Cerebellar nuclear complex (tissue), 1 donor: ENCODE results near the gene APOL2.
"Not testable (repeated sequence)": the region's sequence is repeated elsewhere in the genome, so short reads cannot be mapped to it uniquely, and the experiment has no call there.

Experiments used
- DNase-seq, 2 experiments: peaks; one replicate each; lab custom pipeline; 2025; lab: John Stamatoyannopoulos, UW

Gene APOL2

DNA sequence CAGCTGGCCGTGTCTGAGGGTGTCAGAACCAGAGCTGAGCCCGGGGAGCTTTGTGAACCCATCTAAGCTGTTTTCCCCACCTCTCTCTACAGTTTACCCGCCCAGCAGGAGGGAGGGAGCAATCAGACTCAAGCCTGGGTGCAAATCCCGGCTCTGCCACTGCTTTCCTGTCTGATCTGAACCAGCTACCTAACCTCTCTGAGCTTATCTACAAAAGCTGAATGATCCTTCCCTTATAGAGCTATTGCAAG, 252 bp downstream of the APOL2 start:
- DNase-seq, result no peak

DNA sequence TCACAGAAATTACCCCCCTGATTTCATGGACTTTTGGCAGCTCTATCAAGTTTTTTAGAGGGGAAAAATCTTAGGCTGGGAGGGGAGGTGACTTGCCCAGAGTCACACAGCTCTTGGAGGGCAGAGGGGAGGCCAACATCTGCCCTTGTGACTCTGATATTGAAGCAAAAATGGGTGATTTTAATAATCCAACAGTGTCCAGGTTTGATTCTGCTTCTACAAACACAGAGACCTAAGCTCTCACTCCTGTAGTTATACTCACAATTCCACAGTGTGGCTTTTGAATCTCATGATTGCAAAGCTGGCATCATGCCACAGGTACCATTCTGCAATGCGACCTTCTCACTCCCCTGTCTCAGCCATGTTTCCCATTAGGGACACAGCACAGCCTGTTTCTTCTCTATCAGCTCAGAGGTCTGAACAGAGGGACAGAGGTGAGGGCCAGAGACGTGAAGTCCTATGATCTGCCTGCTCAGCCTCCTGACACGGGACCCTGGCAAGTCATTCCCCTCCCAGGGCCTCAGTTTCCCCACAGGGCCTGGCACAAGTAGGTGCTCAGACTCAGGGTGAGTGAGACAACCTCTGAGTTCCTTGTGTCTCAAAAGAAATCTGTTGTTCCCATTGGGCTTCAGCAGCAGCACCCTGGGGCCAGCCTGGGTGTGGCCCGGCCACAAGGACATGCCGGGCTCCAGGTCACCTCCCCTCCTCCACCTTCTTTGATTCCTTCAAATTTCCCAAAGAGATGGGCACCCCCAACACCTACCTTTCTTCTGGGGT, 766 bp downstream of the APOL2 start:
- DNase-seq, result no peak

DNA sequence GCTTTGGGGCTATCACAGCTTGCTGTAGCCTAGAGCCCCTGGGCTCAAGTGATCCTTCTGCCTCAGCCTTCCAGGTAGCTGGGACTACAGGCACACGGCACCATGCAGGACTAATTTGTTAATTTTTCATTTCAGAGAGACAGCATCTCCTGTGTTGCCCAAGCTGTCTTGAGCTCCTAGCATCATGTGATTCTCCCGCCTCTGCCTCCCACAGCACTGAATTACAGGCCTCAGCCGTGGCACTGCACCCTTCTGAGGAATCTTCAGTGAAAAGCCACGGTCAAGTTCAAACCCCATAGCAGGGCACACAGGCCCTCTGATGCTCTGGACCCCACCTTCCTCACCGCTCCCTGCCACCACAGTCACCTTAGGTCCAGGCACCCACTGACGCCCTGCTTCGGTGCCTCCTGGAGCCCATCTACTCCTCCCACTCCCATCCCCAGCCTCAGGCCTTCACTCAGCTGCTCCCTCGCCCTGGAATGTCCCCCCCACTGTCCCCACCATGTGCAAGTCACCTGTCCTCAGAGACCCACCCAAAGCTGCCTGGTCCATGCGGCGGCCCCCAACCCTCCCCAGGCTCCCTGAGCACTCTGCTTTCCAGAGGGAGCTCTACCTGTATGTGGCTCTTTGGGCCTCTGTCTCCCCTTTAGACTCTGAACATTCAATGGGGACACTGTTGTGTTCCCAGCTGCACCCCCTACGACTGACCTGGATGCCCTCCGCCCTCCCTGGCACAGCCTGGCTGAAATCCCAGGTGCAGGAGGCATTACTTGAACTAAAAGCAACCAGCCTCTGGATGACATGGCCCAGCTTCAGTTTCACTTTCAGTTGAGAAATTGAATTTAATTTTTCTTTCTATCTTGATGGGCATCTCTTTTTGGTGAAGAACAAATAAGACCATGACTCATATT, 1.6 kb downstream of the APOL2 start:
- no peak for DNase-seq

DNA sequence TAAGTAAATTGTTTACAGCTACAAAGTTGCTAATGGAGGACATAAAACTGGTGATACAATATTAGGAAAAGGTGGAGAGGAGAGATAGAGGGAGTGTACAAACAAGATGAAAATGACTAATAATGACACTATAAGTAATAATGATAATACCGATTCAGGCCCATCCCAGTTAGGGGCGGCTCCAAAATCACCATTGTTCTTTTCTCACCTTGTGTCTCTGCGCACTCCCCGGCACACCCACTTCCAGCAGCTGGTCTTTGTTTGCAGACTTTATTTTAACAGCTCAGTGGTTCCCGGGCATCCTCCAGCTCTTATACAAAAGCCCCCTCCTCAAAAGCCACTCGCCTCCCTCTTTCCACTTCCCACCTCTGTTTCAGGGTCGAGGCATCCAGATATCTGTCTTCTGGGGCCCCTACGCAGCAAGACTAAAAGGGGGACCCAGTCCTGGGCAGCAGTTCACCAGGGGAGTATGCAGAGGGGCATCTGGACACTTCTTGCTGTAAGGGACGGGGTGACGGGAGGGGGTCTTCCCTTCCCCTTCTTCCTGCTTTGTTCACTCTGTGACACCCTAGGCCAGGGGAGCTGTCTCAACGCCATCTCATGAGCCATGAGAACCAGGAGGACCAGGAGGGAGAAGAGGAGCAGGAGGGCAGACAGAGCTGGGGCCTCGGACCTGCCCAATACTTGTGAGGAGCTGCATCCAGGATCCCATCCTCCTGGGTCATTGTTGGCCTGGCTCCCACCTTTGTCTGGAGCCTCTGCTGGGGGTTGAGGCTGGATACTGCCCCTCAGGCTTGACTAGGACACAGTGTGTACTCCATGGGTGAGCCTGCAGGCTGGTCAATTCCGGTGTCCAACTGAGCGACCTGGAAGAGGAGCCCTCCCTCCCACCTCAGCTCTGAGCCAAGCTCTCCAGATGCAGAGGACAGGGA, 2.7 kb downstream of the APOL2 start:
- no peak for DNase-seq

DNA sequence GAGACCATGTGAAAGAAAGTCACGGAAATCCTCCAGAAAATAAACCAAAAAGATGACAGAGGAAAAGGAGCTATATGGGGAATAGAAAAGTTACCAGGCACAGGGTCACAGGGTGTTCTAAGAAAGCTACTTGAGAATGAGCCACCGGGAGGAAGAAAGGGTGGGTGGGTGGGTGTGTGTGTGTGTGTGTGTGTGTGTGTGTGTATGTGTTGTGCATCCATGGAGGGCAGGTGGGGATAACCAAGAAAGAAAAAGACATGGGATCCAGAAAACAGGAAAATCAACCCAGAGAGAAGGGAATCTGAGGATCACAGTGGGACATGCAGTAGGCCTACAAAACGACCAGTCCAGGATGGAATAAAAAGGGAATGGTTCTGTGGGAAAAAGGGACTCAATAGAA, 3.7 kb downstream of the APOL2 start:
- DNase-seq, result no peak

DNA sequence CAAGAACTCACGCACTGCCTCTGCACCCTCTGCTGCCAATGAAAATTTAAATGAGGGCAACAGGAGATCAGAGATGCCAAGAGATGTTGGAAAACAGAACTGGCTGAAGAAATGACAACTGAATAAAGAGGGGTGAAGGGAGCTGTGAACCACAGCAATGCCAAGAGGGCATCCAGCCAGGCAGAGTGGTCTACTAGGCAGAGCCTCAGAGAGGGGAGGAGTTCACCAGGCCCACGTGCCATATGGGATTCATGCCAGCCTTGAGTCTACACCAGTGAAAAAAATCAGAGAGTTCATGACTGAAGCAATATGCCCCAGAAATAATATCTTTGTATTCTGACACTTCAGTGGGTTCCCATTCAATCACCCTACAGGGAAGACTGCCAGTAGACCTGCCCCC, 4.4 kb downstream of the APOL2 start:
- DNase-seq, result no peak

DNA sequence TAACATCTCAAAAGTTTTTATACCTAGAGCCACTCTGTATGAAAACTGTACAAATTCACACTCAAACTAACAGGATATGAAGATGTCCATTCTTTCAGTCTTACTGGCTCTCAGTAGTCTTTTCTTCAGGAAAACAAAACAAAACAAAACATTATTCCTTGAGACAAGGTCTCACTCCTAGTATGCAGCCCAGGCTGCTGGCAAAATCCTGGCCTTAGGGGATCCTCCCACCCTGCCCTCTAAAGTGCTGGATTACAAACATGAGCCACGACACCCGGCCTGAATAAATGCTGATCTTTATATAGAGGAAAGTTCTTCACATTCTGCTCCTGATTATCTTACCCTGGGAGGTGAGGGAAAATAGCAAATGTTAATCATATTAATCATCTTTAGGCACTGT, 5.1 kb downstream of the APOL2 start:
- no peak for DNase-seq

DNA sequence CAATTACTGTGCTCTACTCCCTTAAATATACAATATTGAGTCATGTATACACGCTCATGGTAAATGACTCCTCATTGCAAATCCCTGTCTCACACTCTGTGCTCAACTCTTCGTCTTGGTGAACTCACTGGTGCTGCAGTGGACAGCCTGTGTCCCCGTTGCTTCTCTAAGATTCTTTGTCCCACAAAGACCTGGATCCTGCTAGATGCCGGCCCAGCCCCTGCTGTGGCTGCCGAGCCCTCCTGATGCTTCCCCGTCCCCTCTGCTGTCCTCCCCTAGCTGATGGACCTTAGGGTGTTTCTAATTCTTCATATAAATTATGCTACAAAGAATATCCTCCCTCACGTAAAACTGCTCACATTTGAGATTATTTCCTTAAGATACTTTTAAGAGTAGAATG, 5.5 kb downstream of the APOL2 start:
- DNase-seq, result no peak

DNA sequence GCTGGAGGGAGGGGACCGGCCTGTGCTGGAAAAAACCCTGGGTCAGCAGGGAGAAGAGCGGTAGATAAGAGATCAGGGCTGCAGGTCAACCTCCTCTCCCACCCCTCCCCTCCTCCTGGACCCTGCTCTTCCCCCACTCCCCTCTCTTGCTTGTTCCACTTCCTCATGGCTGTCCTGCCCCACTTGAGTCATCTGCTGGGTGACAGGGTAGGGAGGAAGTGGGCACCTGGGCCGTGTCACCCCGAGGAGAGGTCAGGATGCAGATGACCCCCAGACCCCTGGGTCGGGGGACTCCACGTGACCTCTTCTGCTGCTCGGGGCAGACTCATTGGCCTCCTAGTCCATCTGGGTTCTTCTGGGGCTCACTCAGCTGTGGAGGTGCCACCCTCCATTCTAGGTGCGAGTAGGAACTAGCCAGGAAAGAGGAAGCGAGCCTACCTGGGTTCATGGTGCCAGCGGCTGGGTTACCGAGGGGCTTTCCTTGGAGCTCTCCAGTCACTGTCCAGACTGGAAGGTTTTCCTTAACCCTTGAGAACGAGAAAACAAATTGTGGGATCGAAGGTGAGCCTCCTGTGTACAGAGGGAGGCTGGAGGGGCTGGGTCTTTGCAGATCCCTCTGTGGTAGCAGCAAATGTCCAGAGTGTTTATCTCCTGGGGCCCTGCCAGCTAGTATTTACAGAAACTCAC, 6.5 kb downstream of the APOL2 start:
- DNase-seq, result no peak

DNA sequence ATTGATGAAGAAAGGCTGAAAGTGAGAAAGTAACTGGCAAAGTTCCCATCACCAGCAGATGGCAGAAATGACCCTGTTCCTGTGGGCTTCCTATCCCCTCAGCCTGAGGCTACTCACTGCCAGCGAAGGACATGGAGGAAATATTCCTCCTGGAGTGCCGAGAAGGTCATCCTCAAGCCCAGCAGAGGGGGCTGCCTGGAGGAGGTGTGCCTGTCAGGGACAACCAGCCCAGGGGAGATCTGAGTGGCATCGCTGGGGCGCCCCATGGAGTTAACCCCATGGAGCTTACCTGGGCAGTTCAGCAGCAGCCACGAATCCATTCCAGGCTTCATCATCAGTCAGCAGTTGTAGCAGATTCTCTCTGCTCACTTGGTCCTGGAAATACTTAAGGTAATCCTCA, 8.3 kb downstream of the APOL2 start:
- not testable (repeated sequence) for DNase-seq

DNA sequence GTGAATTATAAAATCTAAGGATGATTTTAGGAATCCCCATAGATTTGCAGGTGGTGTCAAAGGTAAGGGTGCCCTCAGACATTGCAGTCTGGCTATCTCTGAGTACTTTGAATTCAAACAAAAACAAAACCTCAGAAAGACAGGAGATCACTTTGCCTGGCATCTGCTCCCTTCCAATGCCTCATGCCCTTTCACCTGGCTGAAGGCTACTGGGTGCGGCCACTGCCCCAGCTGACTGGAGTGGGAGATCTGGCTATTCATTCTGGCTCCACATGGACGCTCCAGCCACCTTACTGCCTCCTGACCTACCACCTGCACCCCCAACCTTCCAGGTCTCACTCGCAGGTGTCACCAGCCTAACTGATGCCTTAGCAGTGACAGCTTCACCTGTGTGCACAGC, 9.7 kb downstream of the APOL2 start:
- DNase-seq, result not testable (repeated sequence)

DNA sequence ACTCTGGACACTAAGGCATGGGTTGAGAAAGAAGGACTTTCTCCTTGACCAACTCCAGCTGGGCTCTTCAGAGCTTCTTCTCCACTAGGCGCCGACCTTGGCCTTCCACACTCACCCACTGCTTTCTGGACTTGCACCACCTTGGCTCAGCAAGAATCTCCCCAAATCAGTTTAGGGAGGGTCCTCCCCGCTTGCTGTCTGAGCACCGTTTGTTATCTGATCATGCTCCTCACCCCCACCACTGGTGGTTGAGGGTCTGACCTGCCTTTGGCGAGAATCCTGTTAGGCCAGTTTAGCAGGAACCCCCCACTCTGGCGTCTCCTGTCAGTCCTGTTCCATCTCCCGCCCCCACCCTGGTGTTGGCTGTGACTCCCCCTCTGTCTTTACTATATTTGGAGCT, 10.4 kb downstream of the APOL2 start:
- no peak for DNase-seq

DNA sequence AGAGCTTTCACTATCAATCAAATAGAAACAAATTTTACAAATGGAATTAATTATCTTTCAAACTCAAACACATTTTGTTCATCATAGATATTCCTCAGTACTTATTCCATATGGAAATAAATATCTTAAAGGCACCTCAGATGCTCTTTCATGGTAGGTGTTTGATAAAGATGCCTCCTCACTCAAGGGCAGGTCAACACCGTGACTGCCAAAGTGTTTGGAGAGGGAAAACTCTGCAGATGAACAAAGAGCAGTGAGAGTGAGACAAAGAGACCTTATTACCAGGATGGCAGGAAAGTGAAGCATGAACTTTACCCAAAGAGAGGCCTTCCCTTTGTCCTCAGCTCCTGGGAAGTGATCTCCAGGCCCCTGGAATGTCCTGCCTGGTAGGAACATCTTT, 11.0 kb downstream of the APOL2 start:
- not testable (repeated sequence) for DNase-seq

DNA sequence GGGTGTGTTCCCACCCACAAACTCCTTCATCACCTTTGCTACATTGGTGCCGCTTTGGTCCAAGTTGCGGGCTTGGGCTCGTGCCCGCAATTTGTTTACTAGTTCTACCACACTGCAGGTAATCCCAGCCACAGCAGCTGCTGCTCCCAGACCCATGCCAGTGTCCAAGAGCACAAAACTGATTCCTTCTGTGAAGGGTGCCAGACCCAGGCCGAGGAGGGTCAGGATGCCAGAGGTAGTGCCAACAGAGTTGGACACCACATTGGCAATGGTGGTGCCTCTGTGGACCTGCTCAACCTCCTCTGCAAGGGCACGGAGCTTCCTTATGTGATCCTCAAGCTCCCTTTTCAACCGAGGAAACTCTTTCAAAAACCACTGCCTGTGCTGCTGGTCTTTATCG, 11.5 kb downstream of the APOL2 start:
- no peak for DNase-seq

DNA sequence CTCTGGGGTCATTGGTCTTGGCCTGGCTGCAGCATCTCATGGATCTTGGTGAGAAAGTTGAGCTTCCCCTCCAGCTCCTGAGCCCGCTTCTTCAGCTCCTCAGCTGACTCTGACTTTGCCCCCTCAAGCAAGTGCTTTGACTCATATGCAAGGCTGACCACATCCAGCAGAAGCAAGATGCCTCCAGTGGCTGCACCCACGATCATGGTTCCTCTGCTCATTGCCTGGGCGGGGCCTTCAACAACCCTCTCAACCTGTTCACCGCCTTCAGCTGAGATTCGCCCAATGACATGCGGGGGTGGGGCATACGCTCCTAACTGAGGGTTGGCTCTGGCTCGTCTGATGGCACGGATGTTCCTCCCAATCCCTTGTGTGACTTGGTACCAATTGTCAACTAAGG, 11.9 kb downstream of the APOL2 start:
- no peak for DNase-seq

DNA sequence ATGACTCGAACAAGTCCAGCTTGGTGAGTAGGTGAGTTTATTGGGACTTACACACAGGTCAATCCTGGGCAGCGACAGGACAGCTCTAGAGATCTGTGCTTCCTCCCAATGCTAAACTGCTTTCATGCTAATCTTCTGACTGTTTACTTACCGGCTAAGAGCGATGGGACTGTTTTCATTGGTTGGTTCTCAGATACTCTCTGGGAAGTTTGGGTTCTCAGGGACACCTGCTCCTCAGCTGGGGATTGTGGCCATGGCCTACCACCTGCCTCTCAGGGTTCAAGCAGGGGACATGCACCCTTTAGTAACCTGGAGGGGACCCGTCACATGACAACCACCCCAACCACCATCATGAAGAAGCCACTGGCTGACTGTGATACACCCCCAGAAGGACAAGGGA, 13.1 kb downstream of the APOL2 start:
- no peak for DNase-seq

DNA sequence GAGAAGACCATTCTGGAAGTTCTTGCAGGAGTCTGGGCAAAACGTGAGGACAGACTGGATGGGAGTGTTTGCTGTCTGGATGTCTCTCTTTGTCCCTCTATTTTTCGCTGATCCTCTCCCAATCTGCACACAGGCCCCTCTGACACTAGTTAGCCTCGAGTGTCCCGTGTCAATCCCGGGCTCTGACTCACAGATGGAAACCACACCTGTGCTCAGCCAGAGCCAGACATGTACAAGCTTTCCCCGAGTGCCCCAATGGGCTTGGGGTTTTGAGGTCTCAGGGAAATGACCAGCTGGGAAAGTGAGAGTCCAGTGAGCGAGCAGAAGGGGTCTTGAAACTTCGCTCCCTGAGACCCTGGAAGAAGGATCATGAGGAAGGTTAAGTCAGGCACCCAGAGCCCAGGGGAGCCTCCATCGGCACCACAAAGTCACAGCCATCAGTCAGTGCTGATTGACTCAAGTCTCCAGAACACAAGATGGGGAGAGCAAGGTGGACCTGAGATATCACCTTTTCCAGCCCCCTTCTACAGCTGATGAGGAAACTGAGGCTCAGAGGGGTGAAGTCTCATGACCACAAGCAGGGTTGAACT, 13.9 kb downstream of the APOL2 start:
- no peak for DNase-seq

DNA sequence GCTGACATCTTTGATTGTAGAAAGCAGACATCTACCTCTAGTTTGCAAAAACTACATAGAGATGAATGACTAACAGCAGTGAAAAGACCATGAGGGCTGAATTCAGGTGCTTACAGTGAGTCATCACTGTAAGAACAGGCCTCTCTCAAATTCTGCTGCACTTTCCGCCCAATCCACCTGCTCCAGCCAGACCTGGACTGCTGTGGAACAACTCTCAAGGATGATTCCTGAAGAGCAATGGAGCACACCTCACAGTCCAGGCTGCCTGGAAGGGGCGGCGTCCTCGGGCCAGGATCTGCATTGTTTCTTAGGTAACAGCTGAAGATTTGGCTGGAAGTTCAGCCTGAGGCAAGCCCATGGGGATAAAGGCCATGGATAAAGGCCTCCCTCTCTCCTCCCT, 15.1 kb downstream of the APOL2 start:
- DNase-seq, result no peak

DNA sequence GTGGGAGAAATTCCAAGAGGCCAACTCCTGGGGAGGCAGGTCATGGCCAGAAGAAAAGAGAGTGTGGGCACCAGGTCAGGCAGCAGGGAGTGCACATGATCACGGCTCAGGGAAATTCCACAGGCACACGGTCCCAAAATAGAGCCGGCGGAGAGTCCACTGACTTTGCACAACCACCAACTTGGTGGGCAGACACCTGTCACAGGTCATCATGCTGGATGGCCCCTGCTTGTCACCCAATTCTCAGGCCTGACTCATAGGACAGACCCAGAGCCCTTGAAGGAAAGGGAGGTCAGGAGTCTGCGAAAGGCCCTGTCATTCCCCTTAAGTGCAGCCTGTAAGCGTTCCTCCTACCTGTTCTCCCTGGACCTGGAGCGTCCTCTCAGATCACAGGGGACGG, 15.8 kb downstream of the APOL2 start:
- no peak for DNase-seq

DNA sequence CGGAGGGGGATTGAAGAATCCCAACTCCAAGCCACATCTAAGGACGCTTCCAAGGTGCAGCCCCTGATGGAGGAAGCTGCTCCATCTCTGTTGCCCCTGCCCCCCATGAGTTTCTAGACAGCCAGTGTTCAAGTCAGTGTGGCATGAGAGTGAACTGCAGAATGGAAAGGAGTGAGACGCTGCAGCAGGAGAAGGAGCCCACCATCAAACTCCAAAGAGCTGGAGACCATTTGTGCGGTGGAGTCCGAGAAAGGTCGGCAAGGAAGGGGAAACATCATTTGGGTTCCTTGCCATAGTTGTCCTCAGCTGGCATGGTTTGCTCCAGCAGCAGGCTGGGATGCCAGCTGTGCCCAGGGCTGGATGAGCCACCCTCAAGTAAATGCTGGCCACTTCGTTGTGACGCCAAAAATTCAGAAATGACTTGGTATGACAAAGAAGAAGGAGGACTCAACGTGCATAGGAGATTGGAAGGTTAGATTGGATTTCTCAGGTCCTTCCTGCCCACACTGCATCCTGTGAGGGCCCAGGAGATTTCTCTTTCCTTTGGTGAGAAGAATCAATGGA, 16.4 kb downstream of the APOL2 start:
- DNase-seq, result no peak
